Tibial nerve (tissue), 3 donors: Measurements from ENCODE around the gene FAM193A.

Source experiments
- CTCF ChIP-seq, 5 experiments: fragments of 200-600 bp in 3 of 5; fragments of 450-650 bp in 2 of 5; sonication (generic) in 3 of 5; IDR thresholded peaks; one replicate each; pipeline ENCODE4 v1.5.1; 2016 to 2019; ENCODE audit warnings: antibody characterized with exemption in 5 of 5, mild to moderate bottlenecking in 3 of 5, moderate library complexity in 2 of 5
- POLR2A ChIP-seq, 2 donors: fragments of 450-650 bp; IDR thresholded peaks; one replicate each; pipeline ENCODE4 v1.6.1; 2017; ENCODE audit warnings: antibody characterized with exemption in 2 of 2, mild to moderate bottlenecking in 2 of 2, moderate library complexity in 2 of 2

GRCh38 chr4:2714918-2715317 lies 178.5 kb downstream of the FAM193A start:
- TF ChIP-seq CTCF (IDR thresholded peaks at IDR 0.05) = no peak
- TF ChIP-seq POLR2A (IDR thresholded peaks at IDR 0.05) = no peak
